MM.1S (cell line): ENCODE measurements around the gene ZNF618.

Experiments used
- EZH2 ChIP-seq: fragments of 300-600 bp; sonication (generic); optimal IDR thresholded peaks from 2 replicates; pipeline ENCODE3; 2017; ENCODE audit warnings: low read depth, mild to moderate bottlenecking, antibody characterized with exemption, low read length, mixed read lengths
- TF ChIP-seq, protein P1 (sequence below): fragments of 300-600 bp; sonication (generic); IDR thresholded peaks from 2 replicates; pipeline ENCODE4 v1.5.1; 2016; ENCODE audit warnings: antibody characterized with exemption, low read length, mixed read lengths

DNA sequence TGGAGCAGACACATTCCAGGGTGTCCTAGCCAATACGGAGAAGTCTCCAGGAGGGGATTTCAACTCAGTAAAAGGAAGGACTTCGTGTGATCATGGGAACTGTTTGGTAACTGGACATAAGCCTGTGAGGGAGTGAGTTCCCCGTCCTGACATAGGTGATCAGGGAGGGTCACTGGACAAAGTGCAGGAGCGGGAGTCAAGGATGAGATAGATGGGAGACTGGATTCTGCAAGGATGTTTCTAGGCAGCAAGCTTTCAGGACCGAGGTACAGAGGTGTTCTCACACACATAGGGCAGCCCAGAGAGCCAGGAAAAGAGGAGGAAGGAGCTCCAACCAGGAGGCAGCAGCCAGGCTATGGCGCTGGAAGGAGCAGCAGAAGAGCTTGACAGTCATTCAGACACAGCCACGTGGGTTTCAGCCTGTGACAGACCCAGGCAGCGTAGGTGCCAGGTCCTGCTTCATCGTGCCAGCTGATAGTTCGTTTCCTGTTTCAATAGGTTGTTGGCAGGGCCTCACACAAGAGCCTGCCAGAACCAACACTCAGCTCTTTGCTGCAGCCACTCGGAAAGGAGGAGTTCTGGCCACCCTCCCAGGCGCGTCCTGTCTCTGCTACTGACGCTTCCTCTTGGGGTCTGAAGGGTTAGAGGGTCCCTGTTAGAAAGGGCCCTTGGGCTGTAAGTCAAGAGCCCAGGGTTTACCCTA, 117.9 kb downstream of the ZNF618 start:
- no peak for TF ChIP-seq EZH2
- TF ChIP-seq, protein P1, sequence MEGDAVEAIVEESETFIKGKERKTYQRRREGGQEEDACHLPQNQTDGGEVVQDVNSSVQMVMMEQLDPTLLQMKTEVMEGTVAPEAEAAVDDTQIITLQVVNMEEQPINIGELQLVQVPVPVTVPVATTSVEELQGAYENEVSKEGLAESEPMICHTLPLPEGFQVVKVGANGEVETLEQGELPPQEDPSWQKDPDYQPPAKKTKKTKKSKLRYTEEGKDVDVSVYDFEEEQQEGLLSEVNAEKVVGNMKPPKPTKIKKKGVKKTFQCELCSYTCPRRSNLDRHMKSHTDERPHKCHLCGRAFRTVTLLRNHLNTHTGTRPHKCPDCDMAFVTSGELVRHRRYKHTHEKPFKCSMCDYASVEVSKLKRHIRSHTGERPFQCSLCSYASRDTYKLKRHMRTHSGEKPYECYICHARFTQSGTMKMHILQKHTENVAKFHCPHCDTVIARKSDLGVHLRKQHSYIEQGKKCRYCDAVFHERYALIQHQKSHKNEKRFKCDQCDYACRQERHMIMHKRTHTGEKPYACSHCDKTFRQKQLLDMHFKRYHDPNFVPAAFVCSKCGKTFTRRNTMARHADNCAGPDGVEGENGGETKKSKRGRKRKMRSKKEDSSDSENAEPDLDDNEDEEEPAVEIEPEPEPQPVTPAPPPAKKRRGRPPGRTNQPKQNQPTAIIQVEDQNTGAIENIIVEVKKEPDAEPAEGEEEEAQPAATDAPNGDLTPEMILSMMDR: no peak
